ENCODE measurements around the gene FBXL16.
"Not testable (repeated sequence)": the region's sequence is repeated elsewhere in the genome, so short reads cannot be mapped to it uniquely, and the experiment has no call there.

FBXL16 gene

GRCh38 chr16:705431-706188 lies at the start of gene FBXL16:
Gene FBXL16 (minus strand): TSS chr16:705801. CDS start chr16:697405, 8,396 bp downstream.
- DNase-seq: no peak

- no peak for DNase-seq
Measured at GRCh38 chr16:754656-755055, 49.1 kb upstream of the FBXL16 start.

- DNase-seq: not testable (repeated sequence)
Measured at GRCh38 chr16:754121-754607, 48.6 kb upstream of the FBXL16 start.

GRCh38 chr16:752007-752312 lies 46.4 kb upstream of the FBXL16 start:
- DNase-seq: no peak

- no peak for DNase-seq
Measured at GRCh38 chr16:751152-752006, 45.8 kb upstream of the FBXL16 start.

- no peak for DNase-seq
Measured at GRCh38 chr16:750485-750884, 44.9 kb upstream of the FBXL16 start.

- no peak for DNase-seq
Measured at GRCh38 chr16:749010-749409, 43.4 kb upstream of the FBXL16 start.

GRCh38 chr16:747978-748746 lies 42.6 kb upstream of the FBXL16 start:
- no peak for DNase-seq

- DNase-seq: no peak
Measured at GRCh38 chr16:746637-747036, 41.0 kb upstream of the FBXL16 start.

- DNase-seq: no peak
Measured at GRCh38 chr16:745739-746138, 40.1 kb upstream of the FBXL16 start.

- DNase-seq: no peak
Measured at GRCh38 chr16:743794-744500, 38.3 kb upstream of the FBXL16 start.

GRCh38 chr16:742894-743293 lies 37.3 kb upstream of the FBXL16 start:
- DNase-seq: not testable (repeated sequence)

- no peak for DNase-seq
Measured at GRCh38 chr16:741986-742629, 36.5 kb upstream of the FBXL16 start.

GRCh38 chr16:740764-741505 lies 35.3 kb upstream of the FBXL16 start, which contains the start of gene CIAO3:
Gene CIAO3 (minus strand): TSS chr16:740997. CDS start chr16:740985, 12 bp downstream.
- peak; percentile 93 for DNase-seq

GRCh38 chr16:740459-740763 lies 34.8 kb upstream of the FBXL16 start:
- no peak for DNase-seq

GRCh38 chr16:739560-740458 lies 34.2 kb upstream of the FBXL16 start:
- DNase-seq: no peak

- DNase-seq: no peak
Measured at GRCh38 chr16:736936-737481, 31.4 kb upstream of the FBXL16 start.

- no peak for DNase-seq
Measured at GRCh38 chr16:735982-736453, 30.4 kb upstream of the FBXL16 start.

- no peak for DNase-seq
Measured at GRCh38 chr16:734981-735881, 29.6 kb upstream of the FBXL16 start.

Data from CD4-positive, alpha-beta T cell treated with Interleukin-12 subunit alpha and Interleukin-12 subunit beta, for 1 hour (primary cell).